AG08396 (cell line): Measurements from ENCODE around the gene TSACC.
A peak's percentile ranks its signal among the peaks of the same experiment; 100 is the strongest.
"Not testable (repeated sequence)": the region's sequence is repeated elsewhere in the genome, so short reads cannot be mapped to it uniquely, and the experiment has no call there.

Experiments used
- DNase-seq: peaks from one replicate; pipeline ENCODE4 v3.0.0; 2012; ENCODE audit warnings: low spot score, mixed read lengths

Gene TSACC

GRCh38 chr1:156338180-156338976 lies at the start of gene TSACC, which contains the start of gene CCT3:
TSS of gene TSACC (plus strand) at chr1:156338526. CDS start at chr1:156339758, 1,232 bp downstream.
TSS of gene CCT3 (minus strand) at chr1:156338292. CDS start at chr1:156338184, 108 bp downstream.
- peak; percentile 99 for DNase-seq

GRCh38 chr1:156289857-156290256 lies 48.5 kb upstream of the TSACC start:
- no peak for DNase-seq

DNA sequence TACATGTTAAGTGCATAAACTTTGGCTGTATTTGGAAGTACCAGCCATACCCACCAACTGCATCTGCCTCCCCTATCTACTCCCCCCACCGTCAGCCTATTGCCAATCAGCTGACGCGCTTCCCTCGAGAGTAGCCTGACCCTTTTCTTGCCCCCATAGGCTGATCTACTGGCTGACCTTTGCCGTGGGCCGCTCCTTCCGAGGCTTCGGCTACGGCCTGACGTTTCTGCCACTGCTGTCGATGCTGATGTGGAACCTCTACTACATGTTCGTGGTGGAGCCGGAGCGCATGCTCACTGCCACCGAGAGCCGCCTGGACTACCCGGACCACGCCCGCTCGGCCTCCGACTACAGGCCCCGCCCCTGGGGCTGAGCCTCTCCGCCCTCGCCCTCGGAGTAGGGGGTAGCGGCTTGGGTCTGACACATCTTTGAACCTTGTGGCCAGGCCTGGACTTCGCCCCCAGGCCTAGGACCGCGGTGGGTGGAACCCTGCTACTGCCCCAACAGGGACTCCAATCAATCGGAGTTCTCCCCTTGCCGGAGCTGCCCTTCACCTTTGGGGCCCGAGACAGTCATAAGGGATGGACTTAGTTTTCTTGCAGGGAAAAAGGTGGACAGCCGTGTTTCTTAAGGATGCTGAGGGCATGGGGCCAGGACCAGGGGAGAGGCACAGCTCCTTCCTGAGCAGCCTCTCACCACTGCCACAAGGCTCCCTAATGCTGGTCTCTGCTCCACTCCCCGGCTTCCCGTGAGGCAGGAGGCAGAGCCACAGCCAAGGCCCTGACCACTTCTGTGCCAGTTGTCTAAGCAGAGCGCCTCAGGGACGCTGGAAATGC lies 46.9 kb upstream of the TSACC start:
- DNase-seq = peak; percentile 92

GRCh38 chr1:156293098-156293434 lies 45.3 kb upstream of the TSACC start:
- DNase-seq = no peak

GRCh38 chr1:156293895-156294294 lies 44.4 kb upstream of the TSACC start:
- DNase-seq = no peak

- DNase-seq = peak; percentile 78
Observed at GRCh38 chr1:156295391-156295947, 42.9 kb upstream of the TSACC start, which contains the start of gene GLMP. TSS of gene GLMP (minus strand) at chr1:156295679. CDS start at chr1:156295645, 34 bp downstream.

- no peak for DNase-seq
Observed at GRCh38 chr1:156298852-156299357, 39.4 kb upstream of the TSACC start, which contains the start of gene VHLL. TSS of gene VHLL (minus strand) at chr1:156299307. CDS start at chr1:156299189, 118 bp downstream.

DNA sequence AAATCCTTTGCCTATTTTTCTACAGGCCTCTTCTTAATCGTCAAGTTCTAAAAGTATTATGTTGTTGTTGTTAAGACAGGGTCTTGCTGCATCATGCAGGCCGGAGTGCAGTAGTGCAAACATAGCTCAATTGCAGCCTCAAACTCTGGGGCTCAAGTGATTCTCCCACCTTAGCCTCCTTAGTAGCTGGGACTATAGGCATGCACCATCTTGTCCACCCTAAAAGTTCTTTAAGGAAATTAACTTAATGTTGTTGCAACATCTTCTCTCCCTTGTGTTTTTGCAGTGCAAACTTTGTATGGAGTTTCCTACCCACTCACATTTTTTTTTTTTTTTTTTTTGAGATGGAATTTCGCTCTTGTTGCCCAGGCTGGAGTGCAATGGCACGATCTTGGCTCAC lies 35.1 kb upstream of the TSACC start:
- no peak for DNase-seq

DNA sequence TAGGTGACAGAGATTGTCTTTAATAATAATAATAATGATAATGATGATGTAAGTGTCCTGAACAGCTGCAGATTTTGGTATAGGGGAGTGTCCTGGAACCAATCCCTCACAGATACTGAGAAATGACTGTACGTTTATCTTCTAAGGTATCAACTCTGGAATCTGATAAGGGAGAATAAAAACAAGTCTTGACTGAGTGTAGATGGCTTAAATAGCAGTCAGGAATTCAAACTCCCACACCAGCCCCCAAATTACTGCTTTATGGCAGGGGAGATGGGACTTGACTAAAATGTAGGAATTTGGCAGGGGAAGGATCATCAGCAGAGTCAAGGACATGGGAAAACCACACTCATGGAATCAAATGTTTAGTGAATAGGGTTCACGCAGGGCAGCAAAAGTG lies 33.1 kb upstream of the TSACC start:
- no peak for DNase-seq

DNA sequence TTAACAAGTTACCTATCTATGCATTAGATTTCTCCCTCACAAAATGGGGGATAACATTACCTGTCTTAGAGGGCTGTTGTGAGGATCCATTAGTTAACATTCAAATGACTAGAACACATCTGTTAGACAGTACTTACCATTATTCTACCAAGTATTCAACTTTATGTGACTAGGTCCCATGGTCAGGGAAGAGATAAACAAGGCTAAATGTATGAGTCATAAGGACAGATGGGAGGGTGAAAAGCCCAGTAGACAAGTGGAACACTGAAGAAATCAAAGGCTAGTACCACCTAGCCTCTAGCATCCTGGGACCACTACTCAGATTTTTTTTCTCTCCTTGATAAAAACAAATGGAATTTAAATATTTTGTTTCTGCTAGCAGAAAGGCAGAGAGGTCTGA lies 30.2 kb upstream of the TSACC start:
- DNase-seq = peak; percentile 66

DNA sequence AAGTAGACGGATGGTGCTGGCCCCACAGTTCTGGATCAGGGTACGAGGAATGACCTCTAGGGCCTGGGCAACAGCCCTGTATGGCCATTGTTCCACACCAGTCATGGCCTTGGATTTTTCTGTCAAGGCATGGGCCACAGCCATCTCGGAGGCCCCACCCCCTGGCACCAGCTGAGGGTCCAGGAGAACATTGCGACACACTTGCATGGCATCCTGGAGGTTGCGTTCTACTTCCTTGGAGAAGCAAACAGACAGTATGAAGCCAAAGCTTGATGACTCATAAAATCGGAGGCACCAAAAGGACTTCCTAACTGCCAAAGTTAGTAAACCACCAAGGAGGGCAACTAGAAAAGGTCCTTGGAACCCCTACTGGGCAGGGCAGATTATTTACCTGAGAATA lies 27.4 kb upstream of the TSACC start:
- peak; percentile 30 for DNase-seq

DNA sequence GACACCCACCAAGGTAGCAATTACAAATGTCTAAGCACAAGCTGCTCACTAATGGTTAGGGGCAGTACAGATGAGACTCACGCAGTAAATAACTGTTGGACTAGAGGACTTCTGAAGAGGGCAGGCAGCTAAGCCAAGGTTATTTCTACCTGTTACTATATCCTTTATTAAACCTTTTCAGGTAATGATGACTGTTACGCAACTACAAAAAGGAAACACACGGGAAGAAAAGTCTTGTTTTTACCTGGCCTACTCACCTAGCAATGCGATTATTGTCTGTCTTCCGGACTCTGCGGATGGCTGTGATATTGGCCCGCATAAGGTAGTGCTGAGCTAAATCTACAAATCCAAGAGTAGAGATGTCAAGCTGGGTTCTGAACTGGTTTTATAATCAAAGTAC lies 21.4 kb upstream of the TSACC start:
- no peak for DNase-seq

GRCh38 chr1:156319664-156320063 lies 18.7 kb upstream of the TSACC start:
- DNase-seq = no peak

- no peak for DNase-seq
Observed at GRCh38 chr1:156320560-156320959, 17.8 kb upstream of the TSACC start.

- peak; percentile 53 for DNase-seq
Observed at GRCh38 chr1:156323179-156323578, 15.1 kb upstream of the TSACC start.

DNA sequence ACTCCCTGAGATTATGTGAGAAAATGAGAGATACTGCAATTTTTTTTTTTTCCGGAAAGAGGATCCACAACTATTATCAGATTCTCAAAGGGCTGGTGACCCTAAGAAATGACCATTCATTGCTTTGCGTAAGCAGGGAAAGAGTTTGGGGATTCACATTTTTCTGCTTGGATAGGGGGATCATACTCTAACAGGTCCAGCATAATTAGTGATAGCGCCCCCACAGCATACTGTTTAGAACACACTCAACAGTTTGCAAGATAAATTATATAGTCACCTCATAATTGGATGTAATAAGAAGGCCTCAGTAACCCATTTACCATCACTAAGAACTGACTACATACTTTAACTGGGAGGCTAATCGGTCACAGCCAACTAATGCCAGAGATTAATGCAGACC lies 2.1 kb upstream of the TSACC start:
- DNase-seq = no peak

DNA sequence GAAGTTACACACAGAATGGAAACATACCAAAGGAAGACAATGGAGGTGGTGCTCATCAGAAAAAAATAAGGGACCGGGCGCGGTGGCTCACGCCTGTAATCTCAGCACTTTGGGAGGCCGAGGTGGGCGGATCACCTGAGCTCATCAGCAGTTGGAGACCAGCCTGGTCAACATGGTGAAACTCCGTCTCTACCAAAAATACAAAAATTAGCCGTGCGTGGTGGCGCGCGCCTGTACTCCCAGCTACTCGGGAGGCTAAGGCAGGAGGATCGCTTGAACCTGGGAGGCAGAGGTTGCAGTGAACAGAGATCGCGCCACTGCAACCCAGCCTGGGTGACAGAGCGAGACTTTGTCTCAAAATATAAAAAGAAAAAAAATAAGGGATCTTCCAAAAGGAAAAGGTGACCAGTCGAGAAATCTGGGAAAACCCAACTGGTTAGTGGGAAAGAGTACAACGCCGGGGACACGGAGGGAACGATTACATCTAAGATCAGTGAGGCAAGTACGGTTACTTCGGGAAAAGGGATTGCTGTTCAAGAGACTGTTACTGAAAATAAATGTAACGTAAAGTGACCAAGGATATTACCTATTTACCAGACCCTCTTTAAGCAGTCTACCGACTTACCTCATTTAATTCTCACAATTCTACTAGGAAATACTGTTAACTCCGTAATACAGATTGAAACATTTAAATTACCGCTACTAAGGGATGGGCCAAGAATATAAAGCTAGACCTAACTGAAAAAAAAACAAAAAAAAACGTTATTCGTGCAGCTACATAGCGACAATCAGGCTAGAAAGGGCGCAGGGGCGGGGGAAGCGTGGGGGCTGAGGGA lies 1.1 kb upstream of the TSACC start:
- DNase-seq = no peak

- DNase-seq = no peak
Observed at GRCh38 chr1:156337888-156338179, 492 bp upstream of the TSACC start.

DNA sequence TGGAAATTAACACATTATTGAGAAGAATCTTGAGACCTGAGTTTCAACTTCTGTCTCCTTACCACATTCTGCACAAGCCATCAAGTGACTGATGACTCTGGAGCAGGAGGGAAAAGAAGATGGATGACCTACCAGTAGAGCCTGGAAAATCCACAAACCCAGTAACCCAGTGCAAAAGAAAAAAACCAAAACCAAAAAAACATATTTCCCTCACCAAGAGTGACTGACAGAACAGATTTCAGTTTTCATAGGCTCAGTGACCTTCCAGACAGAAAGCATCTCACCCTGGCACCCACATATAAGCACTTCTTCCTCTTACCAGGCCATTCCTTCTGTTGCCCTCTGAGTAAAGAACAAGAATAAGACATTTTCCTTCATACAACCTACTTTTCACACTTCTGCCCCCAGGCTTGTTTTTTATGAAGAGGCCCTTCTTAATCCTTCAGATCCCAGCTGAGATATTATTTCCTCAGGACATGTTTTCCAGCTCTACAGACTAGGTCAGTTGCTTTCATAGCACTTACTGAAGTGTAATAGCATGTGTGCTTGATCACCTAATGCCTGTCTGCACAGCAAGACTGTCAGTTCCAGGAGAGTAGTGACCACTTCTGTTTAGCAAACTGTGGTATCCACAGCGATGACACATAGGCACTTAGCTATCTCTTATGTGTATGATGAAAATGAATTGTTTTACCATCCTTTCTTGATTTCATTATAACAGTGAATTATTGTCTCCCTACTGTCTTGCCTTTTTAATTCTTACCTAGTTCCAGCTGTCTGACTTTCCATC lies 4.0 kb downstream of the TSACC start:
- DNase-seq = no peak

DNA sequence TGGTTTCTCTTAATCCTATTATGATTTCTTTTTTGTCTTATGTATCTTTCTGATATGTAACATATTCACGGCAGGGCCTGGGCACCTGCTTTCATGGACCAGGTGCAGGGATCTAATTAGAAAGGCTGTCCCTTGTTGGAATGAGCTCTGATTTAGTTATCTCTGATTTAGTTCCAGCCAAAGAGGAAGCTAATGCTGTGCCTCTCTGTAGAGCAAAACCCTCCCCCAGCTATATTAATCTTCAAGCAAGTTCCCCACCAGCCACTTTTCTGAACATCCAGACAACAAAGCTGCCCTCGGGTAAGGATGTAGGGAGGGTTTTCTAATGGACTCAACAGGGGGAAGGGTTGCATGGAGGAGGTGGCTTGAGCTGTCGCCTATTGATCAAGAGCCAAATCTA lies 6.1 kb downstream of the TSACC start:
- no peak for DNase-seq

DNA sequence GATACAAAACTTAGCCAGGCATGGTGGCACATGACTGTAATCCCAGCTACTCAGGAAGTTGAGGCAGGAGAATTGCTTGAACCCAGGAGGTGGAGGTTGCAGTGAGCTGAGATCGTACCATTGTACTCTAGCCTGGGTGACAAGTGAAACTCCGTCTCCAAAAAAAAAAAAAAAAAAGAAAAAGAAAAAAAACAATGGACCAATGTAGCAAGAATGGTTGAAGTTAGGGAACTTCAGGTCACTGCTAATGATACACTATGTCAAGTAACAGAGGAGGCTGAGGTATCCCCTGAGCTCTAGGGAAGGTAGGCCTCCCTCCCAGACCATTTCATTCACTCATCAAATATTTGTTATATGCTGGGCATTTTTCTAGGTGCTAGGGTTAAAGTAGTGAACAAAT lies 7.7 kb downstream of the TSACC start:
- DNase-seq = not testable (repeated sequence)
